Measurements from ENCODE around the gene WDR54.
"Not testable (repeated sequence)": the region's sequence is repeated elsewhere in the genome, so short reads cannot be mapped to it uniquely, and the experiment has no call there.

WDR54 gene

GRCh38 chr2:74406035-74406434 lies 15.5 kb upstream of the WDR54 start:
- no peak for DNase-seq (ENCODE audit: low read depth in 2 of 2)

GRCh38 chr2:74407682-74408081 lies 13.8 kb upstream of the WDR54 start:
- DNase-seq (ENCODE audit: low read depth in 2 of 2) = no peak

- no peak for DNase-seq (ENCODE audit: low read depth in 2 of 2)
Measured at GRCh38 chr2:74413001-74413698, 8.4 kb upstream of the WDR54 start.

GRCh38 chr2:74414441-74414840 lies 7.1 kb upstream of the WDR54 start:
- no peak for DNase-seq (ENCODE audit: low read depth in 2 of 2)

DNA sequence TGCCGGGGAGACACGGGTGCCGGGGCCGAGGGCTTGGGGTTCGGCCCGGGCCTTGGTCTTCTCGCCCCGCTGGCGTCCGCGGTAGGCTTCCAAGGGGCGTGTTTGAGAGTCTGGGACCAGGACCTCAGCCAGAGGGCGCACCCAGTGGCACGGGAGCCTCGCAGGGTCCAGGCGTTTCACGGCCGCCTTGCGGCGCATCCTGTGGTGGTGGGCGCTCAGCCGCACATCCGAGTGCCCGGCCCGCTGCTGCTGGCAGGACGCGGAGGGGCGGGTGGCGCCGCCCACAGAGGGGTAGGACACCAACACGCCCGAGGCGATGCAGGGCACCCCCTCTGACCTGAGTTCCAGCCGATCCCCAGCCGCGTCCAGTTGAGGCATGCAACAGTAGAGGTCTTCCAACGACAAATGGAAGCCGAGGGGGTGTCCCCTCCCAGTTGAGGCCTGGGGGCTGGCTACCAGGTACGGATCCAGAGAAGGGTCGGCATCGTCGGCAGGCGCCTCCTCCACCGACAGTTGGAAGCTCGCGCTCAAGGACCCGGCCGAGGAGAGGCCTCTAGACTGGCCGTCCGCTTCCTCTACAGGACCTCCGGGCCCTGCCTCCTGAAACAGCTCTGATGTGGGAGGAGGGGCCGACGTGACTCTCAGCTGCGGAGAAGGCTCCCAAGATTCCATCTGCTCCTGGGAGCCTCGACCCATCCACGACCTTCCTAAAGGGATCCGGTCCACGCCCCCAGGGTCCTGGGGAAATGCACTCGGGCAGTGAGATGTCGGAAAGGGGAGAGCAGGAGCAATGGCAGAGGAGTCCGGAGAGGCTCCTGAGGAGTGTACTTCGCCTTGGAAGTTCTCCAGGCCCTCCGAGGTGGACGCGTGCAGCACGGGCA lies 6.4 kb upstream of the WDR54 start:
- no peak for DNase-seq (ENCODE audit: low read depth in 2 of 2)

- DNase-seq (ENCODE audit: low read depth in 2 of 2) = no peak
Measured at GRCh38 chr2:74415762-74416395, 5.7 kb upstream of the WDR54 start.

- no peak for DNase-seq (ENCODE audit: low read depth in 2 of 2)
Measured at GRCh38 chr2:74416778-74417177, 4.8 kb upstream of the WDR54 start.

DNA sequence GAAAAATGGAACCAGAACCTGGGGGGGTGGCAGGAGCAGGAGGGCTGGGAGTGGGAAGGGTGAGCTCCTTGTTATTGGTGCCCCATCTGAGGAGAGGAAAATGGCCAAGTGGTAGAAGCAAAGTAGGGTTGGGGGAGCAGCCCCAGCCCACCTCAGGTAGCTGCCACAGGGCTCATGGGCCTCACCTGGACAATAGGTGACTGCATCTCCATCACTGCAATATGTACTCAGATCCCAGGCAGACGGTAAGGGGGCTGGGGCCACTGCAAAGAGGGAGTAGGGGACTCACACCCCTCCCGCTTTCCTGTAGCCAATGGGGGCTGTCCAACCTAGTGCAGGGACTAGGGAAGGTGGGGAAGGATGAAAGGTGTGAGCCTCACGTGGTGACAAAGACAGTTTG lies 4.3 kb upstream of the WDR54 start:
- DNase-seq (ENCODE audit: low read depth in 2 of 2) = no peak

DNA sequence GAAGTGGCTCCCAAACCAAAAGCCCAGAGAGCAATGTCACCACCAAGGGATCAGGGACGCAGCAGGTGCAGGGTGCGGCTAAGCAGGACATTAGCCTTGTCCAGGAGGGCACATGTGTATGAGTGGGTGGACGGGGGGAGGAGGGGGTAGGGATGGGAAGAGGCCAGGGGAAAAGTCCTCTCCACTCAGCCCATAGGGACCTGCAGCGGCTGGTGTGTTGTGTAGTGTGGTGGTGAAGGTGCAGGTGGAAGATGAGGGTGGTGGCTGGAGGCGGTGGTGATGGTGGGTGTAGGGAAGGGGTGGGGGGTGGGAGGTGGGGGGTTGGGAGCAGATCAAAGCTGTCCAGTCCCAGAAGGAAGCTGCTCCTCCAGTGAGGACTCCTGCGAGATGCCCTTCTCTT lies 3.8 kb upstream of the WDR54 start:
- no peak for DNase-seq (ENCODE audit: low read depth in 2 of 2)

DNA sequence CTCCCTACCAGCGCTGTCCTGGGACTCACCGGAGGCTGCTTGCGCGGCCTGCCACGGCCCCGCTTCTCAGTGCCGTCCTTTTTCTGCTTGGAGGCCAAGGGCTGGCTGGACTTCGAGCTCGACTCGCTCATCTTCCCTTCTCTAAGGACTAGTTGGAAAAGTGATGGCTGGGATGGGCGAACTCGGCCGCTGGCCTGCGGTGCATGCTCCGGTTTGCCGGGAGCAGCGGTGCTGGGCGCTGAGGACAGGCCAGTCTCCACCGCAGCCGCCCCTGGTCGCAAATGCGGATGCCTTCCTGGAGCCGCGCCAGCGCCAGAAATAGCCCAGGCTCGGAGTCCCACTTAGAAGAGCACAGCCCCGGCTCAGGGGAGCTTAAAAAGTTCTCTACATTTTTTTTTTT lies 3.2 kb upstream of the WDR54 start:
- DNase-seq (ENCODE audit: low read depth in 2 of 2) = no peak

- no peak for DNase-seq (ENCODE audit: low read depth in 2 of 2)
Measured at GRCh38 chr2:74419345-74419744, 2.2 kb upstream of the WDR54 start.

DNA sequence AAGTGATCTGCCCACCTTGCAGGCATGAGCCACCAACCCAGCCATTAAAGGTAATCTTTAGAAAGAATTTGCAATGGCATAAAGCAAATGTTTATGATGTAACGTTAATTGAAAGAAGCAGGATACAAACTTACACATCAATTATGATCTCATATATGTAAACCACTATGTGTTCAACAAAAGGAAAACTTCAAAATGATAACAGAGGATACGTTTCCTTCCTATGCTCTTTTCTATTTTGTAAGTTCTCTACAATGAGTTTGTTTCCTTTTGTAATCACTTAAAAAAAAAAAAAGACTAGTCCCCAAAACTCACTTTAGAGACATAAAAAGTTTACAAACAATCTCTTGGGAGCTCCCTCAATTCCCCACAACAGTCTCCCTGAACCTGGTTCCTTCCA lies 1.5 kb upstream of the WDR54 start:
- no peak for DNase-seq (ENCODE audit: low read depth in 2 of 2)

DNA sequence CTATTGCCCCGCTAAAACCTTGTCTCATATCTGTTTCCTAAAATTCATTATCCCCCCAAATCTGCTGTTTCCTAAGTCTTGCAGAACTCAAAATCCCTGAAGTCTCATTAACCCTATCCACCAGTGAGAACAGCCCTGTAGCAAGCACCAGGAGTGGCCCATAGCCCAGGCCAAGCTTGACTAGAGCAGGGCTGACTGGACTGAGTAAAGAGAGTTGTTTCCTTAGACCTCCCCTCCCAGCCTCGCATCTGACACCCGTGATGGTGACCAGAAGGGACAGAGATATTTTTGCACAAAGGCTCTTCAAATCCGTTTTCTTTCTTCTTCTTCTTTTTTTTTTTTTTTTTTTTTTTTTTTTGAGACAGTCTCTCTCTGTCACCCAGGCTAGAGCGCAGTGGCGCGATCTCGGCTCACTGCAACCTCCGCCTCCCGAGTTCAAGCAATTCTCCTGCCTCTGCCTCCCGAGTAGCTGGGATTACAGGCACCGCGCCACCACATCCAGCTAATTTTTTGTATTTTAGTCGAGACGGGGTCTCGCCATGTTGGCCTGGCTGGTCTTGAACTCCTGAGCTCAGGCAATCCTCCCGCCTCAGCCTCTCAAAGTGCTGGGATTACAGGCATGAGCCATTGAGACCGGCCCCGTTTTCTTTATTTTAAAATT lies 957 bp upstream of the WDR54 start:
- DNase-seq (ENCODE audit: low read depth in 2 of 2) = not testable (repeated sequence)

DNA sequence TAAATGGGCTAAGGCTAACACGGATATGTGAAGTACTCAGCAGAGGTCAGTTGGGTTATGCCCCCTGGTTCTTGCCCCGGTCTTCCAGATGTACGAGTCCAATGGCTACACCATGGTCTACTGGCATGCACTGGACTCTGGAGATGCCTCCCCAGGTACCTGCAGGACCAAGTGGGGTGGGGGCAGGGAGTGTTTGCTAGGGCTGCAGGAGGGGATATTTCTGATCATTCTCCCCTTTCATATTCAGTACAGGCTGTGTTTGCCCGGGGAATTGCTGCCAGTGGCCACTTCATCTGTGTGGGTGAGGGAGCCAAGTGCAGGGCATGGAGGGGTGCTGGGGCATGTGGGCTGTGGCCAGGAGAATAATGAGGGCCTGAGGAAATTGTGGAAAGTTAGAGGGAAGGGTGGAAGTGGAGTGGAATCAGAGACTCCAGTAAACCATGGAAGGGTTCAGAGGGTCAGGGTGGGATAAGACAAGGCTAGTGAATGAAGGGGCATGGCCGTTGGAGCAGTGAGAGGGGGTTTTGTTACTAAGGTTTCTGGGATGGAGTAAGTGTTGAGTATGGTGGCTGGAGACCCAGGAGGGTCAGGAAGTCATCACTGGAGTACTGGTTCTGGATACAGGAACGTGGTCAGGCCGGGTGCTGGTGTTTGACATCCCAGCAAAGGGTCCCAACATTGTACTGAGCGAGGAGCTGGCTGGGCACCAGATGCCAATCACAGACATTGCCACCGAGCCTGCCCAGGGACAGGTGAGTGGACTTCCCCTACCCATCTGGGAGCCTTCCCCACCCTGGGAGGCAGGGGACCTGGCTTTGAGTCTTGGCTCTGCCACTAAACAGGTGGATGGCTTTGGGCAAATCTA lies 1.9 kb downstream of the WDR54 start:
- DNase-seq (ENCODE audit: low read depth in 2 of 2) = no peak

DNA sequence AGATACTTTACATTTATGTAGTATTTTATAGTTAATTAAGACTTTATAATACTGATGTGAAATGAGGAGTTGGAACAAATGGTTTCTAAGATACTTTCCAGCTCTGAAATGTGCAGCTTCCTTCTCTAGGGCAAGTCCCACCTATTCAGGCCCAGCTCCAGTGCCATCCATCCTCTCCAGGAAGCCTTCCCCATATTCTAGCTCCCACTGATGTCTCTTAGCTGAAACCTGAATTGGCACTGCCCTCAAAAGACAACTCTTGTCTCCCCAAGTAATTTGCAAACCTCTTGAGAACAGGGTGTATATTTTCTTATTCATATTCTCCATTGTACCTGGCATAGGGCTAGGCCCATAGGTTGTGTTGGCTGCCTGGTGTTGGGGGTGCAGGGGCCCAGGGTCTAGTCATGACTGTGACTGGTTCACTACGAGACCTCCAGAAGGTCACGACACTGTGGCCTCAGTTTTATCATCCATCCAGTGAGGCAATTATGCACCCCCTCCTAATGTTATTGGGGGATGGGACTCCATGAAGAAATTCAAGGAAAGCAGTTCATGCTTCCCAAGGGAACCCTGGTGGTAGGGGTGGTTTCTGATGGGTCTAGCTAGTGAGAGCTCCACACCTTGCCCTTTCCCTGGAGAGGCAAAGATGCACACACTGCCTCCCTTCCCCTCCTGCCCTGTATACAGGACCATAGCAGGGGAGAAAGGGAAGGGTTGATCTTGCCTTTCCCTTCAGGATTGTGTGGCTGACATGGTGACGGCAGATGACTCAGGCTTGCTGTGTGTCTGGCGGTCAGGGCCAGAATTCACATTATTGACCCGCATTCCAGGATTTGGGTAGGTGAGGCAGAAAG lies 2.8 kb downstream of the WDR54 start:
- no peak for DNase-seq (ENCODE audit: low read depth in 2 of 2)

DNA sequence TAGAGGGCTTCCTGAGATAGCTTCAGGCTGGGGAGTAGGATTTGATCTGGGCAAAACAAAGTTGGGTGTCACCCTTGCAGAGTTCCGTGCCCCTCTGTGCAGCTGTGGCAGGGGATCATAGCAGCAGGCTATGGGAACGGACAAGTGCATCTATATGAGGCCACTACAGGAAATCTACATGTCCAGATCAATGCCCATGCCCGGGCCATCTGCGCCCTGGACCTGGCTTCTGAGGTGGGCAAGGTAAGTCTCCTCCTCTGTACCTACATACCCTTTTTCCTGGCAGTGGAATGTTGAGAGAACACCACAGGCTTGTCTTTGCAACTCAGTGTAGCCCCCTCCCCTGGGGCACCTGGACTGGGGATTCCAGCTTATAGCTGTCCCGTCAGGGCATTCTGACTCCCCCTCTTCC lies 3.5 kb downstream of the WDR54 start:
- no peak for DNase-seq (ENCODE audit: low read depth in 2 of 2)

GRCh38 chr2:74425523-74425922 lies 4.0 kb downstream of the WDR54 start:
- no peak for DNase-seq (ENCODE audit: low read depth in 2 of 2)

- DNase-seq (ENCODE audit: low read depth in 2 of 2) = no peak
Measured at GRCh38 chr2:74426181-74426758, 4.7 kb downstream of the WDR54 start.

- no peak for DNase-seq (ENCODE audit: low read depth in 2 of 2)
Measured at GRCh38 chr2:74427551-74427950, 6.0 kb downstream of the WDR54 start.

DNA sequence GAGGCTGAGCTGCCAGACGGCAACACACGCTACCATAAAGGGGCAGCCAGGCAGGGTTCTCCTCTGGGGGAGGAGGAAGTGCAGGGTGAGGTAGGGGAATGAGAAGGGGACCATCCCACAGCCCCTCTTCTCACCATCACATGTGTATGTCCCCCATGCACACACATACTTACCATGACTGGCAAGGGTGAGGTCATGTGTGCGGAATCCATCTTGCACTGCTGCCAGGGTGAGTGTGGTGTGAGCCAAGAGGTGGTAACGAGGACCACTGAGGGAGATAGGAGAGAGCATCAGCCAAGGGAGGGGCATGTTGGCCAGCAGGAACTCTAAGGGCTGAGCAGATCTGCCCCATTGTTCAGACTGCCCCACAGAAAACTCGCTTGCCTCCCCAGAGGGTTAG lies 7.1 kb downstream of the WDR54 start:
- DNase-seq (ENCODE audit: low read depth in 2 of 2) = no peak

All from stimulated activated CD8-positive, alpha-beta memory T cell treated with anti-CD3 and anti-CD28 coated beads, Interleukin-2, amount 100 ng/mL, for 1 hour (primary cell).